ENCODE measurements around the gene SAMHD1. TPM values are rescaled to one million over a fixed set of nuclear protein-coding genes. Genes with fewer than 3 reads are reported as not detected.

The SAMHD1 gene
- total and polyA plus RNA-seq, 8 donors, result 38.7 to 151 (median 85.5) TPM

DNA sequence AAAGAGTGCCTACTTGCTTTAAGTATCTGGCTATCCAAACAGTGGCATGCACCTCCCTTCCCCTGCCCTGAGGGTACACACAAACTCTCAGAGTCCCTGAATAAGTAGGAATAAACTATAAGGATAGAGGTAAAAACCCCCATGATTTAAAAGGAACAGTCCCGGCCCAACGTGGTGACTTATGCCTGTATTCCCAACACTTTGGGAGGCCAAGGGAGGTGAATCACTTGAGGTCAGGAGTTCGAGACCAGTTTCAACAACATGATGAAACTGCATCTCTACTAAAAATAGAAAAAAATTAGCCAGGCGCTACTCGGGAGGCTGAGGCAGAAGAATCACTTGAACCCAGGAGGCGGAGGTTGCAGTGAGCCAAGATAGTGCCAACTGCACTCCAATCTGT is 22.2 kb downstream of the SAMHD1 start:
- Histone ChIP-seq H3K36me3 (peaks cover 40 to 100% (median 95%) of the 10 kb centered on the region in 4 donors), H3K27me3 (no peaks in the 10 kb centered on the region), H3K4me3 (no peak overlapping the region), H3K27ac (peak overlapping the region in 2 of 5 donors; percentile 9 to 15), H3K4me1 (peaks cover 8 to 51% (median 18%) of the 10 kb centered on the region in 4 donors), H3K9me3 (no peaks in the 10 kb centered on the region)
- TF ChIP-seq POLR2A (IDR thresholded peaks at IDR 0.05), result no peak
- intact Hi-C loops (cut with DNase I; ENCODE audit: low total_unique reads), result no loop called here
- 81 to 90% (median 84%) methylated on average over 6 of the region's 6 CpGs for WGBS, 5 donors
- no peak for DNase-seq

DNA sequence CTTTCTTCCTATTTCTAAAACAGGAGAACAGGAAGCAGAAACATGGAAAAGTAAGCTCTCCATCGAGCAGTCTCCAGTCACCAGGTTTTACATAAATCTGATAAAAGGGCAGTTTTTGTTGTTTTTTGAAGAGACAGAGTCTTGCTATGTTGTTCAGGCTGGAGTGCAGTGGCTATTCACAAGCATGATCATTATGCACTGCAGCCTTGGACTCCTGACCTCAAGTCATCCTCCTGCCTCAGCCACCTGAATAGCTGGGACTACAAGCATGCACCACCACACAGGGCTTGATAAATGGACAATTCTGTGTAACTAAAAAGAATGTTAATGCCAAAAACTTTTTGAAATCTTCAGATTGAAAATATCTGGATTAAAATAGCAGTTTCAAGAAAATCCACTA is 23.8 kb downstream of the SAMHD1 start:
- TF ChIP-seq, protein P1, sequence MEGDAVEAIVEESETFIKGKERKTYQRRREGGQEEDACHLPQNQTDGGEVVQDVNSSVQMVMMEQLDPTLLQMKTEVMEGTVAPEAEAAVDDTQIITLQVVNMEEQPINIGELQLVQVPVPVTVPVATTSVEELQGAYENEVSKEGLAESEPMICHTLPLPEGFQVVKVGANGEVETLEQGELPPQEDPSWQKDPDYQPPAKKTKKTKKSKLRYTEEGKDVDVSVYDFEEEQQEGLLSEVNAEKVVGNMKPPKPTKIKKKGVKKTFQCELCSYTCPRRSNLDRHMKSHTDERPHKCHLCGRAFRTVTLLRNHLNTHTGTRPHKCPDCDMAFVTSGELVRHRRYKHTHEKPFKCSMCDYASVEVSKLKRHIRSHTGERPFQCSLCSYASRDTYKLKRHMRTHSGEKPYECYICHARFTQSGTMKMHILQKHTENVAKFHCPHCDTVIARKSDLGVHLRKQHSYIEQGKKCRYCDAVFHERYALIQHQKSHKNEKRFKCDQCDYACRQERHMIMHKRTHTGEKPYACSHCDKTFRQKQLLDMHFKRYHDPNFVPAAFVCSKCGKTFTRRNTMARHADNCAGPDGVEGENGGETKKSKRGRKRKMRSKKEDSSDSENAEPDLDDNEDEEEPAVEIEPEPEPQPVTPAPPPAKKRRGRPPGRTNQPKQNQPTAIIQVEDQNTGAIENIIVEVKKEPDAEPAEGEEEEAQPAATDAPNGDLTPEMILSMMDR (IDR thresholded peaks at IDR 0.05), result no peak
- Histone ChIP-seq H3K4me1 (peaks cover 4 to 48% (median 21%) of the 10 kb centered on the region in 4 donors), H3K4me3 (no peak overlapping the region), H3K27ac (no peak overlapping the region), H3K36me3 (peaks cover 47 to 100% (median 96%) of the 10 kb centered on the region in 4 donors), H3K9me3 (no peaks in the 10 kb centered on the region), H3K27me3 (no peaks in the 10 kb centered on the region)
- WGBS, 5 donors, result 82 to 97% (median 88%) methylated on average over 1 of the region's 1 CpG
- no peak for DNase-seq
- intact Hi-C loops (cut with DNase I; ENCODE audit: low total_unique reads), result no loop called here

DNA sequence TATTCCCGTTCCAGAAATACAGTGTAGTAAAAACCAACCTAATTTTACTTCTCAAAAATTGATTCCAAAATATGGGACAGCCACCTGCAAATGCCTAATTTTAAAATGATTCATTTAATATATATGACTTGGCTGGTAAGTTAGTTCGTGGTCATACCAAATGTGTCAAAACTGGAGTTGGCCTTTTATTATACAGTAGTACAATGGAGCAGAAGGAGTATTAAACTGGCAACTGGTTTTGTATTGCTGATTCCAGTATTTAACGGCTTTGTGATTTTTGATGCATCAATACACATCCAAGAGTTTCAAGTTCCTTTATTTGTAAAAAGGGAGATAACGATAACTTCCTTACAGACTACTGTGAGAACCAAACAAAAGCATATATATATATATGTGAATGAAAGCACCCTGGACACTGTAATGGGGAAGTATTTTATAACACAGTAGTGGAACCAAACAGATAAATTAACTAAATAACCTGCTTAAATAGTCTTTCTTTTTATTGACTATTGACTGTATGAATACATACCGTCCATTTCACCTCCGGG is 24.8 kb downstream of the SAMHD1 start:
- no peak for DNase-seq
- H3K9me3 ChIP-seq, result no peaks in the 10 kb centered on the region
- WGBS, 5 donors, result 85 to 89% (median 87%) methylated on average over 6 of the region's 6 CpGs
- no peak overlapping the region for H3K4me3 ChIP-seq
- no peak overlapping the region for H3K27ac ChIP-seq
- intact Hi-C loops (cut with DNase I; ENCODE audit: low total_unique reads), result no loop called here
- H3K27me3 ChIP-seq, result no peaks in the 10 kb centered on the region
- H3K36me3 ChIP-seq, result peaks cover 44 to 100% (median 97%) of the 10 kb centered on the region in 4 donors
- TF ChIP-seq POLR2AphosphoS5 (IDR thresholded peaks at IDR 0.05) (no peak), EP300 (IDR thresholded peaks at IDR 0.05) (no peak), POLR2A (IDR thresholded peaks at IDR 0.05) (no peak)
- TF ChIP-seq, protein P1 (IDR thresholded peaks at IDR 0.05), result no peak
- H3K4me1 ChIP-seq, result peaks cover 4 to 38% (median 17%) of the 10 kb centered on the region in 4 donors

DNA sequence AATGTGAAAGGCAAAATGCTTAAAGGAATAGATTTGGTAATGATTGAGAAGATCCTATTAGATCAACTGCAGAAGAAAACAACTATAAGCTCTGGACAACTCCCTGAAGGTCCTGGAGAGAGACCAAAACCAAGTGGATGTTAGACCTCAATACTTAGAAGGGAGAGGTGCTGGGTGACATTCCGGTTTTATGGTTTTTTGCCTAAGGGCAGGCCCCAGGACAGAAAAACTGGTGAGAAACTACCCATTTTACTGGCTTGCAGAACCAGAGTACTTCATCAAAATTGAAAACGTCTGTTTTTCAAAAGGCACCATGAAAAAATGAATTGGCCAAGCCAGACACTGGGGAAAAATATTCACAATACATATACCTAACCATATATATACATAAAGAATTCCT is 26.3 kb downstream of the SAMHD1 start:
- no peak overlapping the region for H3K27ac ChIP-seq
- intact Hi-C loops (cut with DNase I; ENCODE audit: low total_unique reads), result no loop called here

More for the DNA sequence above, 26.3 kb downstream of the SAMHD1 start:
- H3K27me3 ChIP-seq, result no peaks in the 10 kb centered on the region
- TF ChIP-seq POLR2A (IDR thresholded peaks at IDR 0.05) (no peak), EP300 (IDR thresholded peaks at IDR 0.05) (no peak), POLR2AphosphoS5 (IDR thresholded peaks at IDR 0.05) (no peak)
- TF ChIP-seq, protein P1 (IDR thresholded peaks at IDR 0.05), result no peak
- peaks cover 0 to 26% (median 12%) of the 10 kb centered on the region in 4 donors for H3K4me1 ChIP-seq
- no peak overlapping the region for H3K4me3 ChIP-seq
- no peak for DNase-seq
- 80 to 92% (median 84%) methylated on average over 2 of the region's 2 CpGs for WGBS, 5 donors
- no peaks in the 10 kb centered on the region for H3K9me3 ChIP-seq
- peaks cover 42 to 100% (median 98%) of the 10 kb centered on the region in 4 donors for H3K36me3 ChIP-seq
